RWPE2 (cell line): ENCODE results near the gene DGKQ.

Source experiments
- ATAC-seq: fragments of 200-7000 bp; cut with Tn5 transposase; 3 replicates; pipeline ENCODE4 v1.9.1; 2021; ENCODE audit warnings: low read depth
- DNase-seq: peaks from one replicate; pipeline ENCODE4 v3.0.0-alpha.2; 2020; ENCODE audit warnings: low spot score
- H3K27ac ChIP-seq: fragments of 450-650 bp; 2 replicates; pipeline ENCODE4 v1.5.1; 2017; ENCODE audit warnings: mild to moderate bottlenecking; ENCODE audit not compliant: poor library complexity, severe bottlenecking
- H3K27me3 ChIP-seq: fragments of 250-450 bp; sonication (Bioruptor Pico); 2 replicates; pipeline ENCODE4 v1.5.1; 2021; ENCODE audit warnings: mild to moderate bottlenecking, moderate library complexity; ENCODE audit not compliant: insufficient read depth, poor library complexity, severe bottlenecking
- H3K36me3 ChIP-seq: fragments of 250-450 bp; sonication (Bioruptor Pico); 2 replicates; pipeline ENCODE4 v1.5.1; 2020; ENCODE audit warnings: low read depth, mild to moderate bottlenecking, moderate library complexity
- H3K4me1 ChIP-seq: fragments of 250-450 bp; sonication (Bioruptor Pico); 2 replicates; pipeline ENCODE4 v1.5.1; 2021; ENCODE audit warnings: mild to moderate bottlenecking, moderate library complexity; ENCODE audit not compliant: insufficient read depth, poor library complexity, severe bottlenecking
- H3K4me3 ChIP-seq: fragments of 250-450 bp; sonication (Bioruptor Pico); 2 replicates; pipeline ENCODE4 v1.5.1; 2021; ENCODE audit warnings: mild to moderate bottlenecking, moderate library complexity; ENCODE audit not compliant: severe bottlenecking
- H3K9me3 ChIP-seq: fragments of 250-450 bp; sonication (Bioruptor Pico); 2 replicates; pipeline ENCODE4 v1.5.1; 2021; ENCODE audit warnings: mild to moderate bottlenecking, moderate library complexity; ENCODE audit not compliant: severe bottlenecking
- CTCF ChIP-seq: fragments of 450-650 bp; IDR thresholded peaks from one replicate; pipeline ENCODE4 v1.5.1; 2017; ENCODE audit warnings: mild to moderate bottlenecking, moderate library complexity; ENCODE audit not compliant: poor library complexity, severe bottlenecking

DGKQ gene

GRCh38 chr4:913280-913618 lies 60.1 kb downstream of the DGKQ start:
- Histone ChIP-seq H3K27me3 (no peaks in the 10 kb centered on the region), H3K9me3 (no peaks in the 10 kb centered on the region), H3K36me3 (peaks cover 19% of the 10 kb centered on the region; the same call in 1 of the 2 replicates), H3K4me3 (no peak overlapping the region), H3K27ac (no peak overlapping the region), H3K4me1 (no peaks in the 10 kb centered on the region)
- DNase-seq, result no peak
- no peak for TF ChIP-seq CTCF
- ATAC-seq, result no peak

- no peak overlapping the region for H3K27ac ChIP-seq
- TF ChIP-seq CTCF, result no peak
- peaks cover 19% of the 10 kb centered on the region; the same call in 1 of the 2 replicates for H3K36me3 ChIP-seq
- no peak overlapping the region for H3K4me3 ChIP-seq
- no peaks in the 10 kb centered on the region for H3K27me3 ChIP-seq
- no peaks in the 10 kb centered on the region for H3K4me1 ChIP-seq
- no peaks in the 10 kb centered on the region for H3K9me3 ChIP-seq
- ATAC-seq (no peak), DNase-seq (no peak)
Measured at GRCh38 chr4:912548-913279, 60.7 kb downstream of the DGKQ start.

GRCh38 chr4:911871-912490 lies 61.4 kb downstream of the DGKQ start:
- DNase-seq (peak; percentile 59), ATAC-seq (no peak)
- Histone ChIP-seq H3K27ac (no peak overlapping the region), H3K9me3 (no peaks in the 10 kb centered on the region), H3K36me3 (peaks cover 19% of the 10 kb centered on the region; the same call in 1 of the 2 replicates), H3K4me1 (no peaks in the 10 kb centered on the region), H3K4me3 (no peak overlapping the region), H3K27me3 (no peaks in the 10 kb centered on the region)
- TF ChIP-seq CTCF, result no peak

GRCh38 chr4:911221-911751 lies 62.1 kb downstream of the DGKQ start:
- Histone ChIP-seq H3K9me3 (no peaks in the 10 kb centered on the region), H3K4me3 (no peak overlapping the region), H3K4me1 (no peaks in the 10 kb centered on the region), H3K27me3 (no peaks in the 10 kb centered on the region), H3K36me3 (peaks cover 19% of the 10 kb centered on the region; the same call in 1 of the 2 replicates), H3K27ac (no peak overlapping the region)
- ATAC-seq (no peak), DNase-seq (peak; percentile 58)
- TF ChIP-seq CTCF, result no peak
